H9 (cell line): ENCODE data around the gene KCND1. TPM values are rescaled to one million over a fixed set of nuclear protein-coding genes. Genes with fewer than 3 reads are reported as not detected.

Source experiments
- DNase-seq: peaks from one replicate; pipeline ENCODE4 v3.0.0-alpha.2; 2017
- H2AFZ ChIP-seq: one replicate; pipeline ENCODE4 v1.6.1; 2013; ENCODE audit warnings: mild to moderate bottlenecking, low read length, control low read depth, moderate library complexity
- H2AK5ac ChIP-seq: 2 replicates; pipeline ENCODE4 v1.6.1; 2013; ENCODE audit warnings: low read length, control low read depth, mixed read lengths; ENCODE audit not compliant: insufficient read length
- H2BK120ac ChIP-seq: one replicate; pipeline ENCODE4 v1.6.1; 2013; ENCODE audit warnings: low read depth, mild to moderate bottlenecking, low read length, control low read depth, inconsistent platforms; ENCODE audit not compliant: poor library complexity, severe bottlenecking
- H2BK12ac ChIP-seq: 2 replicates; pipeline ENCODE4 v1.6.1; 2013; ENCODE audit warnings: low read length, control low read depth, mixed read lengths, low read depth; ENCODE audit not compliant: insufficient read length
- H2BK15ac ChIP-seq: 2 replicates; pipeline ENCODE4 v1.6.1; 2013; ENCODE audit warnings: low read depth, low read length, control low read depth
- H2BK20ac ChIP-seq: one replicate; pipeline ENCODE4 v1.6.1; 2013; ENCODE audit warnings: low read depth, mild to moderate bottlenecking, low read length, control low read depth, inconsistent platforms; ENCODE audit not compliant: poor library complexity, severe bottlenecking
- H2BK5ac ChIP-seq: 2 replicates; pipeline ENCODE4 v1.6.1; 2013; ENCODE audit warnings: low read length, control low read depth, mixed read lengths; ENCODE audit not compliant: insufficient read length
- H3K14ac ChIP-seq: 2 replicates; pipeline ENCODE4 v1.6.1; 2013; ENCODE audit warnings: low read length, control low read depth; ENCODE audit not compliant: insufficient read depth
- H3K18ac ChIP-seq: 2 replicates; pipeline ENCODE4 v1.6.1; 2013; ENCODE audit warnings: low read depth, mild to moderate bottlenecking, mixed read lengths, low read length, control low read depth; ENCODE audit not compliant: insufficient read length
- H3K23ac ChIP-seq: 2 replicates; pipeline ENCODE4 v1.6.1; 2013; ENCODE audit warnings: low read length, control low read depth, mixed read lengths, low read depth; ENCODE audit not compliant: insufficient read length
- H3K23me2 ChIP-seq: 2 replicates; pipeline ENCODE4 v1.6.1; 2013; ENCODE audit warnings: low read depth, mild to moderate bottlenecking, mixed read lengths, low read length, control low read depth; ENCODE audit not compliant: insufficient read length, poor library complexity, severe bottlenecking
- H3K27ac ChIP-seq: 2 replicates; pipeline ENCODE4 v1.5.1; 2013; ENCODE audit warnings: low read length, control low read depth, mixed read lengths, low read depth; ENCODE audit not compliant: insufficient read length
- H3K27me3 ChIP-seq: 2 replicates; pipeline ENCODE4 v1.6.1; 2013; ENCODE audit warnings: low read length, control low read depth, inconsistent platforms; ENCODE audit not compliant: insufficient read depth
- H3K4ac ChIP-seq: 2 replicates; pipeline ENCODE4 v1.6.1; 2013; ENCODE audit warnings: low read depth, mild to moderate bottlenecking, control low read depth, inconsistent platforms, low read length, moderate library complexity
- H3K4me1 ChIP-seq: 2 replicates; pipeline ENCODE4 v1.6.1; 2013; ENCODE audit warnings: low read length, control low read depth, inconsistent platforms; ENCODE audit not compliant: insufficient read depth
- H3K4me2 ChIP-seq: 2 replicates; pipeline ENCODE4 v1.6.1; 2013; ENCODE audit warnings: low read length, control low read depth, mixed read lengths; ENCODE audit not compliant: insufficient read length, insufficient read depth
- H3K56ac ChIP-seq: 2 replicates; pipeline ENCODE4 v1.6.1; 2013; ENCODE audit warnings: low read depth, mild to moderate bottlenecking, mixed read lengths, low read length, control low read depth; ENCODE audit not compliant: insufficient read length
- H3K79me1 ChIP-seq: 2 replicates; pipeline ENCODE4 v1.6.1; 2013; ENCODE audit warnings: low read depth, mild to moderate bottlenecking, moderate library complexity, low read length, control low read depth, inconsistent platforms; ENCODE audit not compliant: insufficient read depth, poor library complexity, severe bottlenecking
- H3K79me2 ChIP-seq: 2 replicates; pipeline ENCODE4 v1.6.1; 2013; ENCODE audit warnings: low read length, control low read depth, inconsistent platforms; ENCODE audit not compliant: insufficient read depth
- H3K9ac ChIP-seq: 2 replicates; pipeline ENCODE4 v1.6.1; 2013; ENCODE audit warnings: low read length, control low read depth, mixed read lengths; ENCODE audit not compliant: insufficient read length; ENCODE audit errors: extremely low read depth
- H3K9me3 ChIP-seq: one replicate; pipeline ENCODE4 v1.6.1; 2013; ENCODE audit warnings: low read depth, low read length, inconsistent platforms; ENCODE audit not compliant: control insufficient read depth
- H3T11ph ChIP-seq: one replicate; pipeline ENCODE4 v1.6.1; 2013; ENCODE audit warnings: mild to moderate bottlenecking, low read length, control low read depth, inconsistent platforms
- H4K20me1 ChIP-seq: one replicate; pipeline ENCODE4 v1.6.1; 2013; ENCODE audit not compliant: control insufficient read depth, insufficient read length, insufficient read depth
- H4K5ac ChIP-seq: 2 replicates; pipeline ENCODE4 v1.6.1; 2013; ENCODE audit warnings: low read depth, mild to moderate bottlenecking, mixed read lengths, low read length, control low read depth; ENCODE audit not compliant: insufficient read length
- H4K8ac ChIP-seq: replicated peaks from 2 replicates; pipeline ENCODE4 v1.6.1; 2013; ENCODE audit warnings: low read length, control low read depth, mixed read lengths, low read depth; ENCODE audit not compliant: insufficient read length
- H4K91ac ChIP-seq: 2 replicates; pipeline ENCODE4 v1.6.1; 2013; ENCODE audit warnings: low read depth, mild to moderate bottlenecking, moderate library complexity, mixed read lengths, low read length, control low read depth; ENCODE audit not compliant: insufficient read length
- H3K27ac Mint-ChIP-seq, 3 experiments: 2 replicates in 2 of 3; 3 replicates in 1 of 3; pipeline ENCODE4 v1.8.0; 2020 to 2021; ENCODE audit warnings: mixed read lengths in 3 of 3, mild to moderate bottlenecking in 1 of 3, moderate library complexity in 1 of 3
- H3K27me3 Mint-ChIP-seq: 2 replicates; pipeline ENCODE4 v1.8.0; 2021; ENCODE audit warnings: low read depth, mild to moderate bottlenecking, moderate library complexity, mixed read lengths
- H3K36me3 Mint-ChIP-seq, 3 experiments: 2 replicates in 2 of 3; 3 replicates in 1 of 3; pipeline ENCODE4 v1.8.0; 2020 to 2021; ENCODE audit warnings: low read depth in 3 of 3, mixed read lengths in 3 of 3; ENCODE audit not compliant: insufficient read depth in 1 of 3
- H3K4me1 Mint-ChIP-seq, 2 experiments: 2 replicates each; pipeline ENCODE4 v1.8.0; 2020; ENCODE audit warnings: mixed read lengths in 2 of 2
- H3K4me3 Mint-ChIP-seq, 2 experiments: 2 replicates in 1 of 2; 3 replicates in 1 of 2; pipeline ENCODE4 v1.8.0; 2020 to 2021; ENCODE audit warnings: mild to moderate bottlenecking in 2 of 2, mixed read lengths in 2 of 2, moderate library complexity in 1 of 2
- H3K9me3 Mint-ChIP-seq, 2 experiments: 2 replicates in 1 of 2; 3 replicates in 1 of 2; pipeline ENCODE4 v1.8.0; 2020; ENCODE audit warnings: mild to moderate bottlenecking in 2 of 2, mixed read lengths in 2 of 2, moderate library complexity in 1 of 2
- WGBS: extraction: QIAGEN DNeasy Blood & Tissue Kit; methylation state at CpG from one replicate; pipeline ENCODE4 v1.1.7; 2013; ENCODE audit warnings: missing lambda C conversion rate, low lambda C conversion rate, mixed read lengths; ENCODE audit not compliant: insufficient read length; ENCODE audit errors: extremely low coverage; 5-methylcytosine and 5-hydroxymethylcytosine counted together
- total RNA-seq: library from RNA; stranded (reverse); gene quantifications from 2 replicates; pipeline ENCODE4 v1.2.1, GENCODE V29; 2021
- TF ChIP-seq, protein P1 (sequence below): fragments of 200-600 bp; sonication (generic); conservative IDR thresholded peaks from 3 replicates; pipeline ENCODE4 v1.8.0; 2021; ENCODE audit warnings: antibody characterized with exemption, mild to moderate bottlenecking

KCND1 gene
- total RNA-seq, 1 experiment from 2014 or later: 5.7 TPM

DNA sequence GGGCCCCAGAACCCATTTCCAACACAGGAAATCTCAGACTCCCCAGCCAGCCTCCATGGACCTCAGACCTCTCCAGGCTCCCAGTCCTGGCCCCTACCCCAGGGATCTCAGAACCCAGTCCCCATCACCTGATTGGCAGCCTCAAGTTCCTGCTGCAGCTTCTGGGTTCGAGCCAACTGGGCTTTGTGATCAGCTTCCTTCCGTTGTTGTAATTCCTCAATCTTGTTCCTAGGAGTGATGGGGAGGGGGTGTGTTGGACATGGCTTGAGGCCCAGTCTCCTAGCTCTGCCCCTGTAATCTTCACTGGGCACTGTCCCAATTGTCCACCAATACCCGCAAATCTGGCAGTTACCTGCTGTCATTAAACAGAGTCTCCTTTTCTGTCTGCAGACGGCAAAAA lies 17.8 kb upstream of the KCND1 start:
- H4K5ac ChIP-seq: no peak overlapping the region
- Mint-ChIP-seq H3K9me3 (peaks cover 63 to 65% of the 10 kb centered on the region in 2 experiments), H3K36me3 (peaks cover 47 to 68% (median 62%) of the 10 kb centered on the region in 3 experiments)

More for the DNA sequence above, 17.8 kb upstream of the KCND1 start:
- no peak overlapping the region for H3K27ac ChIP-seq
- H4K8ac ChIP-seq: no peak overlapping the region
- no peak overlapping the region for H2BK120ac ChIP-seq
- H2BK5ac ChIP-seq: no peak overlapping the region
- H4K91ac ChIP-seq: no peak overlapping the region
- no peak overlapping the region for H2AK5ac ChIP-seq
- H3K4me1 Mint-ChIP-seq: no peaks in the 10 kb centered on the region
- no peaks in the 10 kb centered on the region for H4K20me1 ChIP-seq
- H3K56ac ChIP-seq: no peak overlapping the region
- H3K9ac ChIP-seq: no peak overlapping the region
- H3K4me2 ChIP-seq: no peak overlapping the region
- no peaks in the 10 kb centered on the region for H3K9me3 ChIP-seq
- H3K18ac ChIP-seq: no peak overlapping the region
- no peak overlapping the region for H3T11ph ChIP-seq
- no peaks in the 10 kb centered on the region for H3K79me1 ChIP-seq
- H3K4ac ChIP-seq: no peak overlapping the region
- H2AFZ ChIP-seq: no peak overlapping the region
- H3K14ac ChIP-seq: no peak overlapping the region
- TF ChIP-seq, protein P1, sequence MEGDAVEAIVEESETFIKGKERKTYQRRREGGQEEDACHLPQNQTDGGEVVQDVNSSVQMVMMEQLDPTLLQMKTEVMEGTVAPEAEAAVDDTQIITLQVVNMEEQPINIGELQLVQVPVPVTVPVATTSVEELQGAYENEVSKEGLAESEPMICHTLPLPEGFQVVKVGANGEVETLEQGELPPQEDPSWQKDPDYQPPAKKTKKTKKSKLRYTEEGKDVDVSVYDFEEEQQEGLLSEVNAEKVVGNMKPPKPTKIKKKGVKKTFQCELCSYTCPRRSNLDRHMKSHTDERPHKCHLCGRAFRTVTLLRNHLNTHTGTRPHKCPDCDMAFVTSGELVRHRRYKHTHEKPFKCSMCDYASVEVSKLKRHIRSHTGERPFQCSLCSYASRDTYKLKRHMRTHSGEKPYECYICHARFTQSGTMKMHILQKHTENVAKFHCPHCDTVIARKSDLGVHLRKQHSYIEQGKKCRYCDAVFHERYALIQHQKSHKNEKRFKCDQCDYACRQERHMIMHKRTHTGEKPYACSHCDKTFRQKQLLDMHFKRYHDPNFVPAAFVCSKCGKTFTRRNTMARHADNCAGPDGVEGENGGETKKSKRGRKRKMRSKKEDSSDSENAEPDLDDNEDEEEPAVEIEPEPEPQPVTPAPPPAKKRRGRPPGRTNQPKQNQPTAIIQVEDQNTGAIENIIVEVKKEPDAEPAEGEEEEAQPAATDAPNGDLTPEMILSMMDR: no peak
- H3K4me1 ChIP-seq: no peaks in the 10 kb centered on the region
- no peak overlapping the region for H2BK12ac ChIP-seq
- DNase-seq: no peak
- WGBS: no CpG with 5 or more reads among the region's 4 CpGs
- 0 out of 2 replicates have a peak, but pooled peaks cover 1% of the 10 kb centered on the region for H3K27me3 Mint-ChIP-seq
- H2BK15ac ChIP-seq: no peak overlapping the region
- H3K23ac ChIP-seq: no peak overlapping the region
- H3K23me2 ChIP-seq: no peaks in the 10 kb centered on the region
- H3K4me3 Mint-ChIP-seq: no peak overlapping the region
- no peaks in the 10 kb centered on the region for H3K79me2 ChIP-seq
- no peak overlapping the region for H2BK20ac ChIP-seq
- no peaks in the 10 kb centered on the region for H3K27me3 ChIP-seq
- H3K27ac Mint-ChIP-seq: peak overlapping the region in 1 of 3 experiments; percentile 65; a peak in 1 of 7 replicates
